Keratinocyte (primary cell): ENCODE measurements around the gene DLL1. TPM values are rescaled to one million over a fixed set of nuclear protein-coding genes. Genes with fewer than 3 reads are reported as not detected.
"Not testable (repeated sequence)": the region's sequence is repeated elsewhere in the genome, so short reads cannot be mapped to it uniquely, and the experiment has no call there.

Experiments
- DNase-seq: peaks from one replicate; pipeline ENCODE4 v3.0.0-alpha.2; 2011; ENCODE audit warnings: low read depth, missing footprints, low spot score
- FAIRE-seq: peaks from 2 replicates; lab custom pipeline; 2011; peaks lifted over from hg19 to GRCh38; lab: Jason Lieb, UNC
- H2AFZ ChIP-seq: 2 replicates; pipeline ENCODE4 v1.6.0; 2012; ENCODE audit warnings: low read length, control low read depth, inconsistent platforms; ENCODE audit not compliant: control insufficient read depth
- H3K27ac ChIP-seq: 2 replicates; pipeline ENCODE4 v1.5.1; 2011; ENCODE audit warnings: low read length; ENCODE audit not compliant: control insufficient read depth, insufficient read depth
- H3K27me3 ChIP-seq: 3 replicates; pipeline ENCODE4 v1.6.0; 2011; ENCODE audit warnings: low read length; ENCODE audit not compliant: control insufficient read depth, insufficient read depth; ENCODE audit errors: extremely low read depth
- H3K36me3 ChIP-seq, 2 experiments: 2 replicates in 1 of 2; 3 replicates in 1 of 2; pipeline ENCODE4 v1.5.1; 2011; ENCODE audit warnings: low read length in 2 of 2, mild to moderate bottlenecking in 1 of 2; ENCODE audit not compliant: control insufficient read depth in 2 of 2, insufficient read depth in 2 of 2; ENCODE audit errors: extremely low read depth in 1 of 2
- H3K4me1 ChIP-seq: 3 replicates; pipeline ENCODE4 v1.5.1; 2011; ENCODE audit warnings: low read length; ENCODE audit not compliant: control insufficient read depth, insufficient read depth; ENCODE audit errors: extremely low read depth
- H3K4me2 ChIP-seq: 3 replicates; pipeline ENCODE4 v1.6.0; 2011; ENCODE audit warnings: low read depth, low read length; ENCODE audit not compliant: control insufficient read depth, insufficient read depth; ENCODE audit errors: extremely low read depth
- H3K4me3 ChIP-seq, 3 experiments: fragments of 200-600 bp in 1 of 3; sonication (generic) in 1 of 3; 2 replicates in 2 of 3; 3 replicates in 1 of 3; pipeline ENCODE4 v1.5.1; 2011 to 2016; ENCODE audit warnings: low read length in 3 of 3, mild to moderate bottlenecking in 3 of 3, control low read depth in 2 of 3, inconsistent platforms in 1 of 3, low read depth in 1 of 3, mixed read lengths in 1 of 3, mixed run types in 1 of 3, moderate library complexity in 1 of 3; ENCODE audit not compliant: control insufficient read depth in 2 of 3, insufficient read depth in 2 of 3; ENCODE audit errors: extremely low read depth in 1 of 3
- H3K79me2 ChIP-seq: 2 replicates; pipeline ENCODE4 v1.6.0; 2012; ENCODE audit warnings: low read length; ENCODE audit not compliant: control insufficient read depth, insufficient read depth
- H3K9ac ChIP-seq: 3 replicates; pipeline ENCODE4 v1.6.0; 2011; ENCODE audit warnings: low read length; ENCODE audit not compliant: control insufficient read depth, insufficient read depth; ENCODE audit errors: extremely low read depth
- H3K9me1 ChIP-seq: 3 replicates; pipeline ENCODE4 v1.6.0; 2011; ENCODE audit warnings: low read length; ENCODE audit not compliant: control insufficient read depth, insufficient read depth; ENCODE audit errors: extremely low read depth
- H3K9me3 ChIP-seq: 2 replicates; pipeline ENCODE4 v1.5.1; 2012; ENCODE audit warnings: low read depth, low read length; ENCODE audit not compliant: control insufficient read depth
- H4K20me1 ChIP-seq: 3 replicates; pipeline ENCODE4 v1.6.0; 2011; ENCODE audit warnings: low read length; ENCODE audit not compliant: control insufficient read depth, insufficient read depth; ENCODE audit errors: extremely low read depth
- EZH2 ChIP-seq: IDR thresholded peaks from one replicate; pipeline ENCODE4 v1.6.1; 2012; ENCODE audit warnings: inconsistent platforms, mild to moderate bottlenecking, low read length, moderate library complexity
- dilution Hi-C: fragments of 300-500 bp; cut with MboI; formaldehyde crosslinking; loops from one replicate; pipeline ENCODE4 v1.7.0; 2020; ENCODE audit warnings: low sequenced_read_pairs; ENCODE audit not compliant: extremely low pct_ligation_motif_present
- polyA plus RNA-seq, 5 experiments: library from polyadenylated mRNA; depleted of rRNA in 3 of 5; stranded (reverse) in 3 of 5; stranded (forward) in 1 of 5; unstranded in 1 of 5; fragments of >200 nt; gene quantifications; 1 replicate in 1 of 5; 2 replicates in 3 of 5; 3 replicates in 1 of 5; pipeline versions ENCODE4 v1.2.1 to v1.2.3, GENCODE V29; 2011 to 2012; ENCODE audit warnings: missing spikeins in 2 of 5, low read depth in 1 of 5, low replicate concordance in 1 of 5
- TF ChIP-seq, protein P1 (sequence below), 3 experiments: IDR thresholded peaks in 1 of 3; conservative IDR thresholded peaks in 1 of 3; optimal IDR thresholded peaks in 1 of 3; 2 replicates in 2 of 3; 3 replicates in 1 of 3; pipeline versions ENCODE3 to v1.5.1; 2011; ENCODE audit warnings: low read length in 3 of 3, mild to moderate bottlenecking in 3 of 3, moderate library complexity in 2 of 3, control low read depth in 1 of 3, inconsistent platforms in 1 of 3; ENCODE audit not compliant: insufficient read depth in 2 of 3; ENCODE audit errors: extremely low read depth in 1 of 3

The DLL1 gene
- polyA plus RNA-seq, 1 donor (not counting 4 experiments of a cell fraction or from before 2014, with no cell fraction given) = 8.2 TPM

DNA sequence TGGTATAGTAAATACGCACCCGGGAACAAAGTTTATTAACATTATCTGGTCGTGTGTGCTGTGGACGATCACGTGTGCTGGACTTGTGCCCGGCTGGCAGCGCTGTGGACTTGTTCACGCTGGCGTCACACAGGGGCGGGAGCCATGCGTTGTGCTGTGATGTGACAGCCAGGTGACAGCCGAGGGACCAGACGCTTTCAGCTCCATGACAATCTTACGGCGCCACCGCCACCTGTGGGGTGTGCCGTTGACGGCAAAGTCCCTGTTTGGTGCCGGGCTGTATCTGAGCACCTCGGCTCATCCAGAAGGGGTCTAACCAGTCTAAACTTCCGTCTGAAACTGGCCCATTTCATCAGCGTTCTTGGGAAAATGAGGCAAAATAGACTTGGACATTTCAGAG is 25.2 kb downstream of the DLL1 start:
- no peak for DNase-seq
- H3K9me3 ChIP-seq = no peaks in the 10 kb centered on the region

DNA sequence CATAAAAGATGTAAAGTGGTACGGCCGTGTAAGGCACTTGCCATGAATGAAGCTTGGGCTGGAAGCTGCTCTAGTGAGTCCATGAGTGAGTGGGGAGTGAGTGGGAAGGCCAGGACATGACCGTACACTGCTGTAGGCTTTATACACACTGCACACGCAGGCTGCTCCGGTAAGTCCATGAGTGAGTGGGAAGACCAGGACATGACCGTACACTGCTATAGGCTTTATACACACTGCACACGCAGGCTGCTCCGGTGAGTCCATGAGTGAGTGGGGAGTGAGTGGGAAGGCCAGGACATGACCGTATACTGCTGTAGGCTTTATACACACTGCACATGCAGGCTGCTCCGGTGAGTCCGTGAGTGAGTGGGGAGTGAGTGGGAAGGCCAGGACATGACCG is 26.2 kb downstream of the DLL1 start:
- H4K20me1 ChIP-seq, H3K9me3 ChIP-seq, H2AFZ ChIP-seq, H3K79me2 ChIP-seq, H3K4me2 ChIP-seq, H3K9ac ChIP-seq, FAIRE-seq, H3K4me1 ChIP-seq, H3K4me3 ChIP-seq, H3K9me1 ChIP-seq, H3K36me3 ChIP-seq, H3K27me3 ChIP-seq, dilution Hi-C loops, H3K27ac ChIP-seq, DNase-seq: not testable (repeated sequence)

More for the DNA sequence above, 25.2 kb downstream of the DLL1 start:
- no peak overlapping the region for H3K4me3 ChIP-seq
- H3K36me3 ChIP-seq = no peaks in the 10 kb centered on the region
- no peaks in the 10 kb centered on the region for H3K27me3 ChIP-seq
- H3K79me2 ChIP-seq = no peaks in the 10 kb centered on the region
- H3K4me2 ChIP-seq = no peak overlapping the region
- H3K9me1 ChIP-seq = no peaks in the 10 kb centered on the region
- no peaks in the 10 kb centered on the region for H4K20me1 ChIP-seq
- no peak for FAIRE-seq
- no peak overlapping the region for H3K9ac ChIP-seq
- dilution Hi-C loops = no loop called here
- H2AFZ ChIP-seq = no peak overlapping the region
- no peak overlapping the region for H3K27ac ChIP-seq
- no peaks in the 10 kb centered on the region for H3K4me1 ChIP-seq
- TF ChIP-seq, protein P1, sequence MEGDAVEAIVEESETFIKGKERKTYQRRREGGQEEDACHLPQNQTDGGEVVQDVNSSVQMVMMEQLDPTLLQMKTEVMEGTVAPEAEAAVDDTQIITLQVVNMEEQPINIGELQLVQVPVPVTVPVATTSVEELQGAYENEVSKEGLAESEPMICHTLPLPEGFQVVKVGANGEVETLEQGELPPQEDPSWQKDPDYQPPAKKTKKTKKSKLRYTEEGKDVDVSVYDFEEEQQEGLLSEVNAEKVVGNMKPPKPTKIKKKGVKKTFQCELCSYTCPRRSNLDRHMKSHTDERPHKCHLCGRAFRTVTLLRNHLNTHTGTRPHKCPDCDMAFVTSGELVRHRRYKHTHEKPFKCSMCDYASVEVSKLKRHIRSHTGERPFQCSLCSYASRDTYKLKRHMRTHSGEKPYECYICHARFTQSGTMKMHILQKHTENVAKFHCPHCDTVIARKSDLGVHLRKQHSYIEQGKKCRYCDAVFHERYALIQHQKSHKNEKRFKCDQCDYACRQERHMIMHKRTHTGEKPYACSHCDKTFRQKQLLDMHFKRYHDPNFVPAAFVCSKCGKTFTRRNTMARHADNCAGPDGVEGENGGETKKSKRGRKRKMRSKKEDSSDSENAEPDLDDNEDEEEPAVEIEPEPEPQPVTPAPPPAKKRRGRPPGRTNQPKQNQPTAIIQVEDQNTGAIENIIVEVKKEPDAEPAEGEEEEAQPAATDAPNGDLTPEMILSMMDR (optimal IDR thresholded peaks at IDR 0.05 in 1 of 3, IDR thresholded peaks at IDR 0.05 in 1 of 3, conservative IDR thresholded peaks at IDR 0.05 in 1 of 3; ENCODE audit: extremely low read depth in 1 of 3, insufficient read depth in 2 of 3, low read length in 3 of 3) = no peak
- no peak for TF ChIP-seq EZH2

DNA sequence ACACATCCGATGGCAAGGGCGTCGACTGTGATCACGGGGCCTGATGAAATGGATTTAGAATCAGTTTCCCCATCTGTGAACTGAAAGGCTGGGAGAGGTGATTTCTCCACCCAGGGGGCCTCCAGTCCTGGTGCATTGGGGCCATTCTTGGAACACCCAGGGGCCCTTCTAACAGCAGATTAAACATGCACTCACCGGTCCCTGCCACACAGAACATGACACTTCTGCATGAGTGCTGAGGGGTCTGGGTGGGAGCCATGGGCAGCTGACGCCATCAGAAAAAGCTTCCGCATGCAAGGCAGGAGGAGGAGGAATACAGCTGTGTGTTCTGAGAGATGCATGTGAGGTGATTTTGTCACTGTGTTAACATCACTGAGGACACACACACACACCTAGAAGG is 26.8 kb downstream of the DLL1 start:
- H3K9ac ChIP-seq = no peak overlapping the region
- no peaks in the 10 kb centered on the region for H3K9me3 ChIP-seq
- H2AFZ ChIP-seq = no peak overlapping the region
- no peaks in the 10 kb centered on the region for H4K20me1 ChIP-seq
- H3K4me1 ChIP-seq = no peaks in the 10 kb centered on the region
- FAIRE-seq = no peak
- no peaks in the 10 kb centered on the region for H3K36me3 ChIP-seq
- H3K27ac ChIP-seq = no peak overlapping the region
- H3K27me3 ChIP-seq = no peaks in the 10 kb centered on the region
- dilution Hi-C loops = no loop called here
- no peaks in the 10 kb centered on the region for H3K79me2 ChIP-seq
- no peaks in the 10 kb centered on the region for H3K9me1 ChIP-seq
- DNase-seq = no peak
- no peak for TF ChIP-seq EZH2
- TF ChIP-seq, protein P1 (optimal IDR thresholded peaks at IDR 0.05 in 1 of 3, IDR thresholded peaks at IDR 0.05 in 1 of 3, conservative IDR thresholded peaks at IDR 0.05 in 1 of 3; ENCODE audit: extremely low read depth in 1 of 3, insufficient read depth in 2 of 3, low read length in 3 of 3) = no peak
- H3K4me2 ChIP-seq = no peak overlapping the region
- H3K4me3 ChIP-seq = no peak overlapping the region
